Activated CD4-positive, alpha-beta T cell treated with anti-CD3 and anti-CD28 coated beads for 36 hours (primary cell): ENCODE results near the gene VPS37C. TPM values are rescaled to one million over a fixed set of nuclear protein-coding genes. Genes with fewer than 3 reads are reported as not detected.

Source experiments
- ATAC-seq: fragments of 200-7000 bp; cut with Tn5 transposase; one replicate; pipeline ENCODE4 v1.10.0; 2021; ENCODE audit warnings: mild to moderate bottlenecking, moderate library complexity
- CTCF ChIA-PET: fragments of 350-600 bp; sonication (Branson Sonifier 250); formaldehyde crosslinking; loops from one replicate; lab custom pipeline; 2021; ENCODE audit warnings: antibody characterized with exemption; lab: Charles Lee
- POLR2A ChIA-PET: fragments of 350-600 bp; sonication (Branson Sonifier 250); formaldehyde crosslinking; loops from one replicate; lab custom pipeline; 2021; ENCODE audit warnings: antibody characterized with exemption, inconsistent platforms; lab: Charles Lee
- DNase-seq: peaks from one replicate; pipeline ENCODE4 v3.0.0-alpha.2; 2020
- H3K27ac Mint-ChIP-seq: one replicate; pipeline ENCODE4 v1.8.0; 2021; ENCODE audit warnings: mixed read lengths
- H3K27me3 Mint-ChIP-seq: one replicate; pipeline ENCODE4 v1.8.0; 2021; ENCODE audit warnings: mixed read lengths
- H3K36me3 Mint-ChIP-seq: one replicate; pipeline ENCODE4 v1.8.0; 2021; ENCODE audit warnings: low read depth, mixed read lengths
- H3K4me1 Mint-ChIP-seq: one replicate; pipeline ENCODE4 v1.8.0; 2021; ENCODE audit warnings: mixed read lengths
- H3K4me3 Mint-ChIP-seq: one replicate; pipeline ENCODE4 v1.8.0; 2021; ENCODE audit warnings: mild to moderate bottlenecking, moderate library complexity, mixed read lengths
- H3K9me3 Mint-ChIP-seq: one replicate; pipeline ENCODE4 v1.8.0; 2021; ENCODE audit warnings: low read depth, mixed read lengths
- intact Hi-C, 2 experiments: fragments of 100-400 bp; cut with DNase I in 1 of 2; cut with micrococcal nuclease in 1 of 2; formaldehyde crosslinking; loops; one replicate each; pipeline versions ENCODE4 v1.14.2 to v1.15.1; 2022 to 2024; cut with DNase I, micrococcal nuclease
- total RNA-seq, 2 experiments: library from RNA; stranded (reverse); gene quantifications; one replicate each; pipeline ENCODE4 v1.2.3, GENCODE V29; 2021

Gene VPS37C
- total RNA-seq, 2 experiments from 2014 or later = 9.5 to 10.6 TPM

GRCh38 chr11:61082931-61083531 lies 78.2 kb downstream of the VPS37C start:
- ATAC-seq (peak; percentile 74), DNase-seq (peak; percentile 81)
- peaks cover 67% of the 10 kb centered on the region for H3K4me1 Mint-ChIP-seq
- H3K4me3 Mint-ChIP-seq = peak overlapping the region; percentile 87
- H3K27me3 Mint-ChIP-seq = no peaks in the 10 kb centered on the region
- intact Hi-C loops = loop anchor here (2.0 to 5.0 kb wide), 11 partner anchors 20 to 171 kb away; partner anchors contain the start of genes VPS37C (in 2 of the 2), CD5 (in 1 of the 2) and TMEM109 (in 1 of the 2)
- H3K27ac Mint-ChIP-seq = peak overlapping the region; percentile 99
- CTCF ChIA-PET = interaction anchor here (0.5 to 1.6 kb wide), 10 partner anchors 10 to 78 kb away, joined by 3 to 11 read pairs (median 3); partner anchors contain the start of gene VPS37C
- H3K9me3 Mint-ChIP-seq = peaks cover 3% of the 10 kb centered on the region
- peaks cover 60% of the 10 kb centered on the region for H3K36me3 Mint-ChIP-seq
- POLR2A ChIA-PET = interaction anchor here (0.6 to 3.7 kb wide), 9 partner anchors 8 to 111 kb away, joined by 3 to 35 read pairs (median 3); partner anchors contain the start of gene CD5

GRCh38 chr11:61082062-61082870 lies 79.0 kb downstream of the VPS37C start:
- ChIA-PET POLR2A (interaction anchor here (0.6 to 3.7 kb wide), 10 partner anchors 9 to 110 kb away, joined by 3 to 35 read pairs (median 5); no protein-coding TSS in a partner anchor), CTCF (interaction anchor here (0.6 to 7.3 kb wide), 9 partner anchors 8 to 47 kb away, joined by 3 to 64 read pairs (median 4); partner anchors contain the start of gene CD5)
- H3K4me3 Mint-ChIP-seq = peak overlapping the region; percentile 87
- no peaks in the 10 kb centered on the region for H3K27me3 Mint-ChIP-seq
- ATAC-seq (no peak), DNase-seq (peak; percentile 41)
- peak overlapping the region; percentile 99 for H3K27ac Mint-ChIP-seq
- peaks cover 58% of the 10 kb centered on the region for H3K36me3 Mint-ChIP-seq
- intact Hi-C loops = loop anchor here (2.0 to 5.0 kb wide), 11 partner anchors 21 to 170 kb away; partner anchors contain the start of genes VPS37C (in 2 of the 2), CD5 (in 1 of the 2) and TMEM109 (in 1 of the 2)
- H3K9me3 Mint-ChIP-seq = peaks cover 3% of the 10 kb centered on the region
- H3K4me1 Mint-ChIP-seq = peaks cover 68% of the 10 kb centered on the region

GRCh38 chr11:61080986-61081590 lies 80.1 kb downstream of the VPS37C start:
- peak; percentile 63 for DNase-seq
- intact Hi-C loops = loop anchor here in 1 of 2 experiments (5.0 kb wide), 3 partner anchors 81 to 169 kb away; partner anchors contain the start of genes TMEM109 and VPS37C
- Mint-ChIP-seq H3K27me3 (no peaks in the 10 kb centered on the region), H3K4me1 (peaks cover 73% of the 10 kb centered on the region), H3K27ac (peak overlapping the region; percentile 99), H3K9me3 (peaks cover 3% of the 10 kb centered on the region), H3K36me3 (peaks cover 63% of the 10 kb centered on the region), H3K4me3 (peak overlapping the region; percentile 87)
- ATAC-seq = no peak
- ChIA-PET POLR2A (interaction anchor here (0.7 to 3.7 kb wide), 16 partner anchors 9 to 99 kb away, joined by 3 to 35 read pairs (median 4); no protein-coding TSS in a partner anchor), CTCF (interaction anchor here (0.6 to 7.3 kb wide), 19 partner anchors 8 to 111 kb away, joined by 3 to 64 read pairs (median 4); partner anchors contain the start of gene CD5)

- ChIA-PET POLR2A (interaction anchor here (0.7 to 3.7 kb wide), 14 partner anchors 9 to 94 kb away, joined by 3 to 35 read pairs (median 4); no protein-coding TSS in a partner anchor), CTCF (interaction anchor here (0.6 to 7.3 kb wide), 14 partner anchors 9 to 110 kb away, joined by 3 to 64 read pairs (median 5); no protein-coding TSS in a partner anchor)
- DNase-seq (peak; percentile 60), ATAC-seq (no peak)
- intact Hi-C loops = loop anchor here in 1 of 2 experiments (5.0 kb wide), 3 partner anchors 82 to 168 kb away; partner anchors contain the start of genes TMEM109 and VPS37C
- peaks cover 3% of the 10 kb centered on the region for H3K9me3 Mint-ChIP-seq
- H3K4me1 Mint-ChIP-seq = peaks cover 79% of the 10 kb centered on the region
- no peaks in the 10 kb centered on the region for H3K27me3 Mint-ChIP-seq
- H3K36me3 Mint-ChIP-seq = peaks cover 67% of the 10 kb centered on the region
- H3K4me3 Mint-ChIP-seq = peak overlapping the region; percentile 87
- peak overlapping the region; percentile 99 for H3K27ac Mint-ChIP-seq
Measured at GRCh38 chr11:61080526-61080925, 80.7 kb downstream of the VPS37C start.

Other genes starting within 250 kb of the VPS37C start
- gene TMEM109, start 247.3 kb downstream of the VPS37C start, total RNA-seq = 10 to 100 TPM; 80.3 to 89.1 TPM
- gene TMEM132A, start 237.0 kb downstream of the VPS37C start, total RNA-seq = 1 to 10 TPM; 1.9 to 2.0 TPM
- gene SLC15A3, start 209.2 kb downstream of the VPS37C start, total RNA-seq = 1 to 10 TPM; 7.0 to 9.6 TPM
- 100 to 1,000 TPM; 286 to 377 TPM for gene CD6, start 189.7 kb downstream of the VPS37C start, total RNA-seq
- gene CD5, start 58.9 kb downstream of the VPS37C start, total RNA-seq = 100 to 1,000 TPM; 298 to 399 TPM
- gene PGA3, start 42.1 kb upstream of the VPS37C start, total RNA-seq = not detected
- not detected for gene PGA4, start 60.9 kb upstream of the VPS37C start, total RNA-seq
- gene PGA5, start 79.7 kb upstream of the VPS37C start, total RNA-seq = not detected
- gene VWCE, start 133.9 kb upstream of the VPS37C start, total RNA-seq = 1 to 10 TPM; 5.2 to 6.8 TPM
- gene DDB1, start 171.7 kb upstream of the VPS37C start, total RNA-seq = 100 to 1,000 TPM; 258 to 268 TPM
- gene TKFC, start 171.8 kb upstream of the VPS37C start, total RNA-seq = 100 to 1,000 TPM; 100 to 107 TPM
- 10 to 100 TPM; 31.8 to 34.4 TPM for gene CYB561A3, start 200.5 kb upstream of the VPS37C start, total RNA-seq
- 10 to 100 TPM; 38.6 to 56.5 TPM for gene TMEM138, start 200.9 kb upstream of the VPS37C start, total RNA-seq
- 1 to 10 TPM; 8.3 to 8.8 TPM for gene TMEM216, start 231.2 kb upstream of the VPS37C start, total RNA-seq